Memory B cell (primary cell): ENCODE results near the gene CNTN4.

Source experiments
- ATAC-seq: fragments of 150-1000 bp; cut with Tn5 transposase; 2 replicates; pipeline ENCODE4 v1.10.0; 2021; ENCODE audit warnings: low read depth, mild to moderate bottlenecking, moderate library complexity
- DNase-seq, 2 donors: peaks; one replicate each; pipeline ENCODE4 v3.0.0; 2022; ENCODE audit warnings: low spot score in 2 of 2
- H3K27ac Mint-ChIP-seq: one replicate; pipeline ENCODE4 v1.8.0; 2022; ENCODE audit warnings: mild to moderate bottlenecking, moderate library complexity, mixed read lengths
- H3K27me3 Mint-ChIP-seq: one replicate; pipeline ENCODE4 v1.8.0; 2022; ENCODE audit warnings: mixed read lengths
- H3K36me3 Mint-ChIP-seq: one replicate; pipeline ENCODE4 v1.8.0; 2022; ENCODE audit warnings: mild to moderate bottlenecking, mixed read lengths
- H3K4me1 Mint-ChIP-seq: one replicate; pipeline ENCODE4 v1.8.0; 2022; ENCODE audit warnings: mixed read lengths
- H3K4me3 Mint-ChIP-seq: one replicate; pipeline ENCODE4 v1.8.0; 2022; ENCODE audit warnings: mild to moderate bottlenecking, moderate library complexity, mixed read lengths
- H3K9me3 Mint-ChIP-seq: one replicate; pipeline ENCODE4 v1.8.0; 2022; ENCODE audit warnings: mixed read lengths

Gene CNTN4

GRCh38 chr3:2677501-2677900 is 578.8 kb downstream of the CNTN4 start:
- H3K9me3 Mint-ChIP-seq, result no peaks in the 10 kb centered on the region
- no peaks in the 10 kb centered on the region for H3K36me3 Mint-ChIP-seq
- no peak overlapping the region for H3K4me3 Mint-ChIP-seq
- H3K27me3 Mint-ChIP-seq, result no peaks in the 10 kb centered on the region
- ATAC-seq, result no peak
- no peaks in the 10 kb centered on the region for H3K4me1 Mint-ChIP-seq
- no peak overlapping the region for H3K27ac Mint-ChIP-seq
- no peak for DNase-seq

GRCh38 chr3:2680236-2680635 is 581.6 kb downstream of the CNTN4 start:
- DNase-seq (no peak), ATAC-seq (no peak)
- no peaks in the 10 kb centered on the region for H3K4me1 Mint-ChIP-seq
- H3K4me3 Mint-ChIP-seq, result no peak overlapping the region
- H3K9me3 Mint-ChIP-seq, result no peaks in the 10 kb centered on the region
- no peaks in the 10 kb centered on the region for H3K27me3 Mint-ChIP-seq
- no peaks in the 10 kb centered on the region for H3K36me3 Mint-ChIP-seq
- H3K27ac Mint-ChIP-seq, result no peak overlapping the region

- no peak for DNase-seq
- no peak for ATAC-seq
- Mint-ChIP-seq H3K4me3 (no peak overlapping the region), H3K27ac (no peak overlapping the region), H3K9me3 (no peaks in the 10 kb centered on the region), H3K4me1 (no peaks in the 10 kb centered on the region), H3K27me3 (no peaks in the 10 kb centered on the region), H3K36me3 (no peaks in the 10 kb centered on the region)
These were observed 585.4 kb downstream of the CNTN4 start for GRCh38 chr3:2684046-2684445.

GRCh38 chr3:2686816-2687502 is 588.3 kb downstream of the CNTN4 start:
- Mint-ChIP-seq H3K9me3 (no peaks in the 10 kb centered on the region), H3K27ac (no peak overlapping the region), H3K36me3 (no peaks in the 10 kb centered on the region), H3K4me1 (no peaks in the 10 kb centered on the region), H3K27me3 (no peaks in the 10 kb centered on the region), H3K4me3 (no peak overlapping the region)
- ATAC-seq (no peak), DNase-seq (no peak)

GRCh38 chr3:2697589-2697988 is 598.9 kb downstream of the CNTN4 start:
- peaks cover 5% of the 10 kb centered on the region for H3K27me3 Mint-ChIP-seq
- no peak for DNase-seq

GRCh38 chr3:2701471-2701870 is 602.8 kb downstream of the CNTN4 start:
- no peaks in the 10 kb centered on the region for H3K36me3 Mint-ChIP-seq
- H3K9me3 Mint-ChIP-seq, result no peaks in the 10 kb centered on the region
- peaks cover 7% of the 10 kb centered on the region for H3K27me3 Mint-ChIP-seq
- H3K27ac Mint-ChIP-seq, result no peak overlapping the region
- ATAC-seq (no peak), DNase-seq (no peak)
- no peaks in the 10 kb centered on the region for H3K4me1 Mint-ChIP-seq
- no peak overlapping the region for H3K4me3 Mint-ChIP-seq

More at GRCh38 chr3:2697589-2697988, 598.9 kb downstream of the CNTN4 start:
- Mint-ChIP-seq H3K9me3 (no peaks in the 10 kb centered on the region), H3K27ac (no peak overlapping the region), H3K4me1 (no peaks in the 10 kb centered on the region), H3K4me3 (no peak overlapping the region), H3K36me3 (no peaks in the 10 kb centered on the region)
- ATAC-seq, result no peak

- Mint-ChIP-seq H3K27ac (no peak overlapping the region), H3K36me3 (no peaks in the 10 kb centered on the region), H3K4me1 (no peaks in the 10 kb centered on the region), H3K27me3 (peaks cover 5% of the 10 kb centered on the region), H3K9me3 (no peaks in the 10 kb centered on the region), H3K4me3 (no peak overlapping the region)
- DNase-seq (no peak), ATAC-seq (no peak)
These were observed 607.6 kb downstream of the CNTN4 start for GRCh38 chr3:2706144-2706835.

- H3K27me3 Mint-ChIP-seq, result peaks cover 5% of the 10 kb centered on the region
- no peak for ATAC-seq
These were observed 608.2 kb downstream of the CNTN4 start for GRCh38 chr3:2706836-2707210.

GRCh38 chr3:2711081-2711480 is 612.4 kb downstream of the CNTN4 start:
- DNase-seq (no peak), ATAC-seq (no peak)
- Mint-ChIP-seq H3K36me3 (no peaks in the 10 kb centered on the region), H3K27ac (no peak overlapping the region), H3K27me3 (no peaks in the 10 kb centered on the region), H3K9me3 (no peaks in the 10 kb centered on the region), H3K4me3 (no peak overlapping the region), H3K4me1 (no peaks in the 10 kb centered on the region)

More at GRCh38 chr3:2706836-2707210, 608.2 kb downstream of the CNTN4 start:
- no peaks in the 10 kb centered on the region for H3K36me3 Mint-ChIP-seq
- H3K4me1 Mint-ChIP-seq, result no peaks in the 10 kb centered on the region
- H3K9me3 Mint-ChIP-seq, result no peaks in the 10 kb centered on the region
- no peak overlapping the region for H3K27ac Mint-ChIP-seq
- no peak for DNase-seq
- no peak overlapping the region for H3K4me3 Mint-ChIP-seq

- ATAC-seq (no peak), DNase-seq (no peak)
- H3K4me1 Mint-ChIP-seq, result no peaks in the 10 kb centered on the region
- H3K27me3 Mint-ChIP-seq, result no peaks in the 10 kb centered on the region
- no peak overlapping the region for H3K4me3 Mint-ChIP-seq
- H3K36me3 Mint-ChIP-seq, result no peaks in the 10 kb centered on the region
- H3K27ac Mint-ChIP-seq, result no peak overlapping the region
- no peaks in the 10 kb centered on the region for H3K9me3 Mint-ChIP-seq
These were observed 615.3 kb downstream of the CNTN4 start for GRCh38 chr3:2713923-2714322.

- no peaks in the 10 kb centered on the region for H3K4me1 Mint-ChIP-seq
- no peaks in the 10 kb centered on the region for H3K36me3 Mint-ChIP-seq
- H3K4me3 Mint-ChIP-seq, result no peak overlapping the region
These were observed 616.2 kb downstream of the CNTN4 start for GRCh38 chr3:2714834-2715233.

GRCh38 chr3:2727101-2727500 is 628.4 kb downstream of the CNTN4 start:
- no peak overlapping the region for H3K4me3 Mint-ChIP-seq
- no peaks in the 10 kb centered on the region for H3K9me3 Mint-ChIP-seq
- peaks cover 2% of the 10 kb centered on the region for H3K27me3 Mint-ChIP-seq
- DNase-seq (no peak), ATAC-seq (no peak)
- no peak overlapping the region for H3K27ac Mint-ChIP-seq
- H3K36me3 Mint-ChIP-seq, result no peaks in the 10 kb centered on the region
- no peaks in the 10 kb centered on the region for H3K4me1 Mint-ChIP-seq

More at GRCh38 chr3:2714834-2715233, 616.2 kb downstream of the CNTN4 start:
- no peak for ATAC-seq
- Mint-ChIP-seq H3K9me3 (no peaks in the 10 kb centered on the region), H3K27ac (no peak overlapping the region), H3K27me3 (no peaks in the 10 kb centered on the region)
- no peak for DNase-seq

- ATAC-seq, result no peak
- no peak for DNase-seq
- H3K9me3 Mint-ChIP-seq, result no peaks in the 10 kb centered on the region
- H3K4me1 Mint-ChIP-seq, result no peaks in the 10 kb centered on the region
- H3K4me3 Mint-ChIP-seq, result no peak overlapping the region
- H3K36me3 Mint-ChIP-seq, result no peaks in the 10 kb centered on the region
- peaks cover 2% of the 10 kb centered on the region for H3K27me3 Mint-ChIP-seq
- no peak overlapping the region for H3K27ac Mint-ChIP-seq
These were observed 629.1 kb downstream of the CNTN4 start for GRCh38 chr3:2727610-2728318.

- DNase-seq (no peak), ATAC-seq (no peak)
- H3K27me3 Mint-ChIP-seq, result peaks cover 2% of the 10 kb centered on the region
- no peak overlapping the region for H3K4me3 Mint-ChIP-seq
- H3K4me1 Mint-ChIP-seq, result no peaks in the 10 kb centered on the region
- H3K9me3 Mint-ChIP-seq, result peaks cover 1% of the 10 kb centered on the region
- no peak overlapping the region for H3K27ac Mint-ChIP-seq
- no peaks in the 10 kb centered on the region for H3K36me3 Mint-ChIP-seq
These were observed 633.2 kb downstream of the CNTN4 start for GRCh38 chr3:2731843-2732242.
